GM21825 (cell line): ENCODE data around the gene UBE2H.

Source experiments
- ATAC-seq: cut with Tn5 transposase; IDR thresholded peaks from one replicate; pipeline ENCODE4 v1.9.1; 2021; ENCODE audit warnings: mild to moderate bottlenecking, moderate library complexity; ENCODE audit not compliant: unreplicated experiment

The UBE2H gene

DNA sequence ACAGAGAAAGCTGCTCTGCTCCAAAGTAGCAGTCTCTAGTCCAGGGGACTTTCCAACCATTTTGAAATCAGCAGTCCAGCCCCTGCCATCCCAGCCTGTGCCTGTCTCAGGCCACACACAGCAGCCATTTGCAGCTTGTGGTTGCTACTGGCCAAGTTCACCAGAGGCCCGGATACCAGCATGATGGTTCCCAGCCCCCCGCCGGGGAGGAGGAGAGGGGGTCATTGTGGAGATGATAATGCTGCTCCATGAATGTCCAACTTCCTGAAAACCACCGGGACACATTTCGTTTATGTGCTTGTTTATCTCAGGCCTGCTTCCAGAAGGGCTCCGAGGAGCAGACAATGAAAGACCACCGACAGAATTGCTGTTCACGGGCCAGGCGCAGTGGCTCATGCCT lies 160.0 kb downstream of the UBE2H start:
- ATAC-seq: no peak

DNA sequence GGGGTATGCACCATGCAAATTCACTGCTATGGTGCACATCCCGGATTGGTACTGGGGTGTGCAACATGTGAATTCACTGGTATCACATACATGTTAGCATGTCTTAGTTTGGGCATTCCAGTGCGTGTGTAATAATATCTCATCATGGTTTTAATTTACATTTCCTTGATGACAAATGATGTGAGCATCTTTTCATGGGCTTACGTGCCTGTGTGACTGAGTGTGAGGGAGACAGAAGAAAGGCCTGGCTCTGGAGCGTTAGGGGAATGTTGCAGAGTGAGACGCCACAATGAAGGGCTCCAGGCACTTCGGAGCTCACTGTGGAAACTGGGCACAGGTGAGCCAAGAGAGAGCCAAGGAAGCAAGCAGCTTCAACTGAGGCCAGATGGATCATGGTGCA lies 162.6 kb downstream of the UBE2H start:
- ATAC-seq: no peak

- ATAC-seq: no peak
These were observed 163.1 kb downstream of the UBE2H start for GRCh38 chr7:129789652-129790051.

DNA sequence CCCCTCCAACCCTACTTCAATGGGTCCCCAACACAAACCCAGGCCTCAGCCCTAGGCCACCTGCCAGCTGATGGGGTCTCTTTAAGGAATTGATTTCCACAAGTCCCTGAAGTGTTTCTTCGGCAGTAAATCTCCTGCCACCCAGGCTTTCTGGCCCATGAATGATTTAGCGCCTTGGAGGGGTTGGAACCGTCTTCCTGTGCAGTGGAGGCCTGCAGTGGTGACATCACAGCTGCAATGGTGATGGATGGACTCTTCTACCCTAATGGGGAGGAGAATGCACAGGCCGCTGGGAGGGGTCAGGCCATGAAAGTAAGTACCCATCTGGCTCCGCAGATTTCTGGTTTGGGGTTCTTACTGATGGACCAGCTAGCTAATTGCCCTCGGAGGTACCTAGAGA lies 163.8 kb downstream of the UBE2H start:
- ATAC-seq: no peak

GRCh38 chr7:129786825-129787563 lies 165.8 kb downstream of the UBE2H start:
- no peak for ATAC-seq

DNA sequence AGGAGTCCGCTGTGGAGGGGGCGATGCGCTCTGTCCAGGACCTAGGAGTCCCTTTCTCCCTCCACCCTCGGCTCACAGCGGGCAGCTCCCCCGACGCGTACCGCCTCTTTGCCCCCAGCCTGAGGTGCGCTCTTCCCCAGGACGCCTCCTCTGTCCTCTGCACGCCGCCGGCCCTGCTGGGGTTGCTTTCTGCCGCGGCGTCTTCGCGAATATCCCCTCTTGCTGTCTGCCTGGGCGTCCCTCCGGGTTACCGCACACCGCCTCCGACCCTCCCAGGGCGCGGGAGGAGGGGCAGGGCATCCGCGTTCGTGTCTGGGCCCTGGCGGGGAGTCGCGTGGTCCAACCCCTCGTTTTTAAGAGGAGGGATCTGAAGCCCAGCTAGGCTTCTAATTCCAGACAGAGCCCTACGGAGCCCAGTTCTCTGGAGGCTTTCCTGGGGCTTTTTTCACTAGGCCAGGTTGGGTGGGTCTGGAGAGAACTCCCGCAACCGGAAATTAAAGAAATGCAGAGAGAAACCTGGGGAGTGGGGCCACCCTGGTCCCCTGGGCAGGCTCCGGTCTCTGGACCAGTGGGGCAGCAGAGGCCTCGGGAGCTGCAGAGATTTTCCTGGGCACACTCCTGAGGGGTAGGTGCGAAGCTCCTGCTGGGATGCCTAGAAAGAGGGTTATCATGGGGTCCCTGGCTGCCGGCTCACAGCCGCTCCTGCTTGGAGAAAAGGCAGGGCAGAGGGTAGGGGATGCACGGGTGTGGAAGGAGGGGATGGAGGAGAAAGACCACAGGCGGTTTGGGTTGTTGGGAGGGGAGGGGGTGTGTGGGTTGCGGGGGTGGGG lies 166.9 kb downstream of the UBE2H start:
- no peak for ATAC-seq

- ATAC-seq: no peak
These were observed 167.7 kb downstream of the UBE2H start for GRCh38 chr7:129784783-129785684.

DNA sequence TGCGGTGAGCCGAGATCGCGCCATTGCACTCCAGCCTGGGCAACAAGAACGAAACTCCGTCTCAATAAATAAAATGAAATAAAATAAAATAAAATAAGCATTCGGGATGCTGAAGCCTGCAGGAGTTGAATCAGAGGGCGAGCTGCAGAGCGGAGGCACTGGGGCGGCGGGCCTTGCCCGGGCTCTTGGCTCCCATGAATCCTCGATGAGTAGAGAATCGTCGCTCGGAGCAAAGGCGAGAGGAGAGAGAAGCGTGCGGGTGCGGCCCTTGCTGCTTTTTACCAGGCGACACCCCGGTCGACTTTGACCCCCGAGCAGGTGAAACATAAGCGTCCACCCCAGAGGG lies 168.3 kb downstream of the UBE2H start:
- ATAC-seq: no peak

DNA sequence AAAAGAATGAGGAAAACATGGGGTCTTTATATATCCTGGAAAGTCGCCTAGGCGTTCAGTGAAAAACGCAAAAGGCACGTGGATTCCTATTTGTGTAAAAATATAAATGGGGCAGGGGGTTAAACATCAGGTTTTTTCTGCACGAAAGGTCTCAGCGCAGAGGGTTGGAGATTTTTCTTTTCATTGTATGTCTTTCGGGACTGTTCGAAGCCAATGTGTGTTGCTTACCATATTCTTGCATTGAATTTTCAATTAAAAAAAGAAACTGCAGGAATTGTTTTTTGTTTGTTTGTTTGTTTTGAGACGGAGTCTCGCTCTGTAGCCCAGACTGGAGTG lies 169.2 kb downstream of the UBE2H start:
- ATAC-seq: no peak

DNA sequence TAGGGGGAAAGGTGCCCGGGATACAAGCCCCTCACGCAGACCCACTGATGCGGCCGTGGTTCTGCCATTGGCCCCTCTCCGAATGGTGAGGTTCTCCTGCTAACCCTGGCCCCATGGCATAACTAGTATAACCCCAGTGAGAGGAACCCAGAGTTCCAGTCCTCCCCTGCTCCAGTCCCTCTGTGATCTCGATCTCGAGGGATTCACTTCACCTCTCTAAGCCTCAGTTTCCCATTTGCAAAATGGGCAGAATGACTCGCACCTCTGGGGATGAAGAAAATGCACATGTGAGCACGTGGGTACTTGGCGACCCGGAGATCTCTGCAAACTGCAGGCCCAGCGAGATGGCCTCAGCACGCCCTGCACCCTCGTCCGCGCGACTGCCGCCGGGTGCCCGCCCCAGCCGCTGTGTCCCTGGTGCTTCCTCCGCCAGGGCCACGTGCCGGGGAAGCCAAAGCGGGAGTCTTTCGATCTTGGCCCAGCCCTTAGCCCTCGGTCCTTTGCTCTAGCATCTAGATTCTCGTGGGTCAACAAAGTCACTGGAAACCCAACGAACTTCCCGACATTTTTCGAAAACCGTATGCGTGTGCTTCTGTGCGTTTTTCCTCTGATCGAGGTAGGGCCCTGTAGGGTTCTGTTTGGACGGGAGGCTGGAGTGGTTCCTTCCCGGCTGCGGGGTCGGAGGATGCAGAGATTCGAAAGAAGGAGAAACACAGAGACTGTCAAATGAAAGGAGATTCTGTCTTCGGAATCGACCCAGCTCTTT lies 169.8 kb downstream of the UBE2H start:
- no peak for ATAC-seq

GRCh38 chr7:129781928-129782817 lies 170.6 kb downstream of the UBE2H start:
- ATAC-seq: no peak

DNA sequence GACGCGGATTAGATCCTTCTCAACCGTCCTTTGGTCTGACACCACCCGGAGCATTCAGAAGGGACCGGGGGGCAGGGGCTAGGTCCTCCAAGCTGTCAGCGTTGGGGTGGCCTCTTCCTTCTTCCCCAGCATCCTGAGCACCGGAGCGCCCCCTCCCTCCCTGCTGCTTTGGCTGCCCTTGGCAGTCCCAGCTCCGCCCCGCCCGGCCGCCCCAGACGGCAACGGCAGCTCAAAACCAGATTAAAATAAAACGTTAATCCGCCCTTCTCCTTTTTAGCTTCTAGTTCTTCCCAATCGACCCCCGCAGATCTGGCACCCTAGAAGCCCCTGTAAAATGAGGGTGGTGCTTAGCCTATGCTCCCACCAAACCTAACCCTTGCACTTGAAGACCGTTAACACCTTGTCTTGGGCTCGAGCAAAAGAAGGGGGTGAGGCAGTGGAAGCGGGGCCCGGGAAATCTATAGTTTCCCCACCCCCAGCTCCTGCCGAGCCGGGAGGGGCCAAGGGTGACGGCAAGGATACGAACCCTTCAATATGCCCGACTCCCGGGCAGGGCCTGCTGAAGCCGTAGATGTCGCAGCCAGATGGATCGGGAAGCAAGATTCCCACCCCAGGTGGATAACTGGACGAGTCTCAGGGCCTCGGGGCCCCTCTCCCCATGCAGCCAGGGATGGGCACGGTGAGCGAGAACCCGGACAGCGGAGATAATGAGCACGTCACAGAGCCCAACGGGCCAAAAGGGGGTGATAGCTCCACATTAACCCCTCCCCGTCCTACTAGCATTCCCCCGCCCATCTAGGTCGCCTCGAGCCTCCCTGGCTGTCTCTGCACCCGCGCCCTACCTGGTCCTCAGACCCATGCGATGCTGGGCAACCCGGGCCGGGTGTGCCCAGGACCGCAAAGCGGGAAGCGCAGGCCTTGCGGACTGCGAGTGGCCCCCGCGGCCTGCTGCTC lies 171.5 kb downstream of the UBE2H start:
- no peak for ATAC-seq
